ENCODE results near the gene RAB27A. TPM values are rescaled to one million over a fixed set of nuclear protein-coding genes. Genes with fewer than 3 reads are reported as not detected.
"Not testable (repeated sequence)": the region's sequence is repeated elsewhere in the genome, so short reads cannot be mapped to it uniquely, and the experiment has no call there.

Gene RAB27A
- total RNA-seq, 6 experiments from 2014 or later: 15.9 to 41.4 (median 21.0) TPM

- no peaks in the 10 kb centered on the region for H3K36me3 ChIP-seq
- H3K4me3 ChIP-seq: no peak overlapping the region
- intact Hi-C loops (cut with DNase I): loop anchor here in 1 of 2 donors (5.0 kb wide), 1 partner anchor 36 kb away; the partner anchor contains the start of gene RAB27A
- no peak for TF ChIP-seq CTCF (IDR thresholded peaks at IDR 0.05)
- TF ChIP-seq POLR2A (IDR thresholded peaks at IDR 0.05): no peak
- H3K27me3 ChIP-seq: no peaks in the 10 kb centered on the region
- peaks cover 0 to 54% (median 20%) of the 10 kb centered on the region in 4 donors for H3K4me1 ChIP-seq
- peak in 2 of 4 donors; percentile 3 to 7 for ATAC-seq
- no peak for DNase-seq
- 49% methylated on average over 4 of the region's 4 CpGs for WGBS (ENCODE audit: insufficient coverage, low coverage, low lambda C conversion rate, missing lambda C conversion rate)
- no peaks in the 10 kb centered on the region for H3K9me3 ChIP-seq
- H3K27ac ChIP-seq: peak overlapping the region in 2 of 3 donors; percentile 37 to 64
Observed at GRCh38 chr15:55250941-55251340, 38.7 kb downstream of the RAB27A start.

- DNase-seq (no peak), ATAC-seq (peak; percentile 72 to 89 (median 75))
- H3K27ac ChIP-seq: peak overlapping the region; percentile 40 to 66 (median 64)
- no peaks in the 10 kb centered on the region for H3K27me3 ChIP-seq
- no peaks in the 10 kb centered on the region for H3K36me3 ChIP-seq
- TF ChIP-seq CTCF (IDR thresholded peaks at IDR 0.05): no peak
- TF ChIP-seq POLR2A (IDR thresholded peaks at IDR 0.05): no peak
- intact Hi-C loops (cut with DNase I): loop anchor here in 1 of 2 donors (5.0 kb wide), 1 partner anchor 37 kb away; the partner anchor contains the start of gene RAB27A
- no peak overlapping the region for H3K4me3 ChIP-seq
- WGBS (ENCODE audit: insufficient coverage, low coverage, low lambda C conversion rate, missing lambda C conversion rate): 24% methylated on average over 2 of the region's 2 CpGs
- H3K4me1 ChIP-seq: peaks cover 0 to 49% (median 20%) of the 10 kb centered on the region in 4 donors
- H3K9me3 ChIP-seq: no peaks in the 10 kb centered on the region
Observed at GRCh38 chr15:55250392-55250791, 39.2 kb downstream of the RAB27A start.

- not testable (repeated sequence) for DNase-seq, H3K27me3 ChIP-seq, H3K9me3 ChIP-seq, H3K4me3 ChIP-seq, H3K36me3 ChIP-seq
- ATAC-seq: peak in 2 of 4 donors; percentile 9 to 17
- Histone ChIP-seq H3K4me1 (peaks cover 0 to 44% (median 20%) of the 10 kb centered on the region in 4 donors), H3K27ac (peak overlapping the region; percentile 40 to 66 (median 64))
- WGBS (ENCODE audit: insufficient coverage, low coverage, low lambda C conversion rate, missing lambda C conversion rate): 55% methylated on average over 9 of the region's 9 CpGs
- intact Hi-C loops (cut with DNase I): loop anchor here in 1 of 2 donors (5.0 kb wide), 1 partner anchor 37 kb away; the partner anchor contains the start of gene RAB27A
Observed at GRCh38 chr15:55249885-55250284, 39.7 kb downstream of the RAB27A start.

GRCh38 chr15:55248895-55249294 is 40.7 kb downstream of the RAB27A start:
- H3K9me3 ChIP-seq: no peaks in the 10 kb centered on the region
- 53% methylated on average over 1 of the region's 1 CpG for WGBS (ENCODE audit: insufficient coverage, low coverage, low lambda C conversion rate, missing lambda C conversion rate)
- H3K4me3 ChIP-seq: no peak overlapping the region
- no peak for ATAC-seq
- TF ChIP-seq POLR2A (IDR thresholded peaks at IDR 0.05) (no peak), CTCF (IDR thresholded peaks at IDR 0.05) (no peak)
- no peak for DNase-seq
- H3K4me1 ChIP-seq: peaks cover 0 to 42% (median 19%) of the 10 kb centered on the region in 4 donors
- no peaks in the 10 kb centered on the region for H3K27me3 ChIP-seq
- H3K36me3 ChIP-seq: no peaks in the 10 kb centered on the region
- intact Hi-C loops (cut with DNase I): no loop called here
- peak overlapping the region in 1 of 3 donors; percentile 64 for H3K27ac ChIP-seq

GRCh38 chr15:55247766-55248427 is 41.7 kb downstream of the RAB27A start:
- intact Hi-C loops (cut with DNase I): no loop called here
- Histone ChIP-seq H3K27ac (no peak overlapping the region), H3K4me3 (no peak overlapping the region), H3K27me3 (no peaks in the 10 kb centered on the region), H3K4me1 (peaks cover 0 to 42% (median 19%) of the 10 kb centered on the region in 4 donors), H3K9me3 (no peaks in the 10 kb centered on the region), H3K36me3 (no peaks in the 10 kb centered on the region)
- 79% methylated on average over 7 of the region's 7 CpGs for WGBS (ENCODE audit: insufficient coverage, low coverage, low lambda C conversion rate, missing lambda C conversion rate)
- DNase-seq: no peak
- no peak for ATAC-seq
- TF ChIP-seq POLR2A (IDR thresholded peaks at IDR 0.05) (no peak), CTCF (IDR thresholded peaks at IDR 0.05) (no peak)
